Hepatocyte (in vitro differentiated cells): ENCODE measurements around the gene PTPRC. TPM values are rescaled to one million over a fixed set of nuclear protein-coding genes. Genes with fewer than 3 reads are reported as not detected.

ENCODE experiments used
- DNase-seq: peaks from one replicate; pipeline ENCODE4 v3.0.0-alpha.2; 2016; ENCODE audit warnings: low spot score
- H2AFZ ChIP-seq: fragments of 200-600 bp; sonication (generic); 2 replicates; pipeline ENCODE4 v1.6.0; 2016; ENCODE audit warnings: antibody characterized with exemption, mild to moderate bottlenecking
- H3K27ac ChIP-seq: fragments of 200-600 bp; sonication (generic); 2 replicates; pipeline ENCODE4 v1.5.1; 2016; ENCODE audit warnings: mild to moderate bottlenecking
- H3K27me3 ChIP-seq: fragments of 200-600 bp; sonication (generic); 2 replicates; pipeline ENCODE4 v1.6.1; 2016
- H3K36me3 ChIP-seq: fragments of 200-600 bp; sonication (generic); replicated peaks from 2 replicates; pipeline ENCODE4 v1.5.1; 2016; ENCODE audit warnings: low read depth; ENCODE audit not compliant: insufficient read depth
- H3K4me1 ChIP-seq: fragments of 200-600 bp; sonication (generic); 2 replicates; pipeline ENCODE4 v1.5.1; 2016; ENCODE audit warnings: mild to moderate bottlenecking, moderate library complexity; ENCODE audit not compliant: insufficient read depth
- H3K4me2 ChIP-seq: fragments of 200-600 bp; sonication (generic); 2 replicates; pipeline ENCODE4 v1.6.0; 2016
- H3K4me3 ChIP-seq: fragments of 200-600 bp; sonication (generic); 2 replicates; pipeline ENCODE4 v1.5.1; 2016; ENCODE audit warnings: mild to moderate bottlenecking
- H3K79me2 ChIP-seq: fragments of 200-600 bp; sonication (generic); 2 replicates; pipeline ENCODE4 v1.6.0; 2017; ENCODE audit warnings: mild to moderate bottlenecking
- H3K9me2 ChIP-seq: fragments of 200-600 bp; sonication (generic); replicated peaks from 2 replicates; pipeline ENCODE4 v1.6.0; 2017; ENCODE audit warnings: mild to moderate bottlenecking; ENCODE audit not compliant: insufficient read depth
- H3K9me3 ChIP-seq: fragments of 200-600 bp; sonication (generic); 2 replicates; pipeline ENCODE4 v1.5.1; 2016; ENCODE audit warnings: low read depth, mild to moderate bottlenecking
- H4K20me1 ChIP-seq: fragments of 200-600 bp; sonication (generic); 2 replicates; pipeline ENCODE4 v1.6.0; 2016; ENCODE audit warnings: mild to moderate bottlenecking; ENCODE audit not compliant: insufficient read depth, poor library complexity, severe bottlenecking
- EZH2 ChIP-seq: fragments of 200-600 bp; sonication (generic); IDR thresholded peaks from 2 replicates; pipeline ENCODE4 v1.6.1; 2016; ENCODE audit warnings: antibody characterized with exemption, mild to moderate bottlenecking, borderline replicate concordance
- EZH2phosphoT487 ChIP-seq: fragments of 200-600 bp; sonication (generic); IDR thresholded peaks from one replicate; pipeline ENCODE4 v1.6.1; 2018; ENCODE audit warnings: antibody characterized with exemption, mild to moderate bottlenecking, low read depth, moderate library complexity; ENCODE audit not compliant: unreplicated experiment, severe bottlenecking
- WGBS: methylation state at CpG from one replicate; pipeline ENCODE4 v1.1.6; 2016; ENCODE audit warnings: low lambda C conversion rate; ENCODE audit errors: missing lambda C conversion rate; 5-methylcytosine and 5-hydroxymethylcytosine counted together
- polyA plus RNA-seq: library from polyadenylated mRNA; unstranded; fragments of >200 nt; fragmentation: Nextera tagmentation; extraction: Ambion mirVana; gene quantifications from 2 replicates; pipeline ENCODE4 v1.2.1, GENCODE V29; 2016
- total RNA-seq: library from RNA; depleted of rRNA; stranded (reverse); fragments of >200 nt; gene quantifications from 2 replicates; pipeline ENCODE4 v1.2.3, GENCODE V29; 2014
- TF ChIP-seq, protein P1 (sequence below): fragments of 200-600 bp; sonication (generic); IDR thresholded peaks from 2 replicates; pipeline ENCODE4 v1.5.1; 2016; ENCODE audit warnings: antibody characterized with exemption, mild to moderate bottlenecking; ENCODE audit not compliant: poor library complexity

The PTPRC gene
- total and polyA plus RNA-seq, 2 experiments from 2014 or later = 0.87 TPM; not detected in 1

DNA sequence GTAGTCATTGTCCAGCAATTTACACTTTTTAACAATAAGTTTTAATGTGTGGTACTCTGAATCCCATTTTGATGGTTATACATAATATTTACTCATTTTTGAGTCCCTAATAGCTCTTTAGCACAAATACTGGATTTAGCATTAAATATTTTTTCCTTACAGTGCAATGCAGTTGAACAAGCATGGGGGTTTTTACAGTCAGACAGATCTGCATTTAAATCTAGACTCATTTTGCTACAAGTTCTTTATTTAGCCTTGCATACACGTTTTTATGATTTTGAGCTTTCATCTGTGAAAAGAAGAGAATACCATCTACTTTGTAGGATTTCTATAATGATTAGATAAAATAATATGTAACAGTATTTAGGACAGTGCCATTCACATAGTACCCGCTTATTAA lies 44.0 kb downstream of the PTPRC start:
- peaks cover 14% of the 10 kb centered on the region for H3K4me1 ChIP-seq
- WGBS = 80% methylated on average over 2 of the region's 2 CpGs
- no peaks in the 10 kb centered on the region for H4K20me1 ChIP-seq
- no peak overlapping the region for H3K4me2 ChIP-seq
- no peak for DNase-seq
- H2AFZ ChIP-seq = peak overlapping the region; percentile 76
- no peaks in the 10 kb centered on the region for H3K9me2 ChIP-seq
- H3K9me3 ChIP-seq = no peaks in the 10 kb centered on the region
- no peaks in the 10 kb centered on the region for H3K27me3 ChIP-seq
- no peaks in the 10 kb centered on the region for H3K79me2 ChIP-seq
- no peak overlapping the region for H3K27ac ChIP-seq
- H3K4me3 ChIP-seq = no peak overlapping the region
- TF ChIP-seq EZH2 = no peak
- TF ChIP-seq, protein P1, sequence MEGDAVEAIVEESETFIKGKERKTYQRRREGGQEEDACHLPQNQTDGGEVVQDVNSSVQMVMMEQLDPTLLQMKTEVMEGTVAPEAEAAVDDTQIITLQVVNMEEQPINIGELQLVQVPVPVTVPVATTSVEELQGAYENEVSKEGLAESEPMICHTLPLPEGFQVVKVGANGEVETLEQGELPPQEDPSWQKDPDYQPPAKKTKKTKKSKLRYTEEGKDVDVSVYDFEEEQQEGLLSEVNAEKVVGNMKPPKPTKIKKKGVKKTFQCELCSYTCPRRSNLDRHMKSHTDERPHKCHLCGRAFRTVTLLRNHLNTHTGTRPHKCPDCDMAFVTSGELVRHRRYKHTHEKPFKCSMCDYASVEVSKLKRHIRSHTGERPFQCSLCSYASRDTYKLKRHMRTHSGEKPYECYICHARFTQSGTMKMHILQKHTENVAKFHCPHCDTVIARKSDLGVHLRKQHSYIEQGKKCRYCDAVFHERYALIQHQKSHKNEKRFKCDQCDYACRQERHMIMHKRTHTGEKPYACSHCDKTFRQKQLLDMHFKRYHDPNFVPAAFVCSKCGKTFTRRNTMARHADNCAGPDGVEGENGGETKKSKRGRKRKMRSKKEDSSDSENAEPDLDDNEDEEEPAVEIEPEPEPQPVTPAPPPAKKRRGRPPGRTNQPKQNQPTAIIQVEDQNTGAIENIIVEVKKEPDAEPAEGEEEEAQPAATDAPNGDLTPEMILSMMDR = no peak
- TF ChIP-seq EZH2phosphoT487 = no peak
- no peaks in the 10 kb centered on the region for H3K36me3 ChIP-seq

DNA sequence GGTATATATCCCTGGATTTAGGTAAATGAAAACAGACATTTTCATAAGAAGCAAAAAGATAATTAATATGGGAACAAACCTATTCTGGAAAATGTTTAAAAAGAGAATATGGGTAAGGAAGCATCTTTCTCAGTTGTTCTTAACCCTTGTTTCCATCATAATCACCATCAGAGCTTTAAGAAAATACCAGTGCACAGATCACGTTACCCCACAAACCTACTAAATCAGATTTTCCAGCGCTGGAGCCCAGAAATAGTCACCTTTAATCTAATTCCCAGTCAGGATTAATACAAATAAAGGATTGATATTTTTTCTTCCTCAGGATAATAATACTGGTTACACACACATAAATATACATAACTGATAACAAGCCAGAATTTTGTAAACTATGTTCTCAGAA lies 44.6 kb downstream of the PTPRC start:
- H3K9me2 ChIP-seq = no peaks in the 10 kb centered on the region
- DNase-seq = no peak
- H4K20me1 ChIP-seq = no peaks in the 10 kb centered on the region
- TF ChIP-seq EZH2 (no peak), EZH2phosphoT487 (no peak)
- H3K36me3 ChIP-seq = no peaks in the 10 kb centered on the region
- H3K79me2 ChIP-seq = no peaks in the 10 kb centered on the region
- H3K4me3 ChIP-seq = no peak overlapping the region
- H3K4me1 ChIP-seq = peaks cover 14% of the 10 kb centered on the region
- no peaks in the 10 kb centered on the region for H3K27me3 ChIP-seq
- H3K9me3 ChIP-seq = no peaks in the 10 kb centered on the region
- 85% methylated on average over 2 of the region's 2 CpGs for WGBS
- no peak overlapping the region for H3K4me2 ChIP-seq
- no peak overlapping the region for H3K27ac ChIP-seq
- no peak overlapping the region for H2AFZ ChIP-seq

DNA sequence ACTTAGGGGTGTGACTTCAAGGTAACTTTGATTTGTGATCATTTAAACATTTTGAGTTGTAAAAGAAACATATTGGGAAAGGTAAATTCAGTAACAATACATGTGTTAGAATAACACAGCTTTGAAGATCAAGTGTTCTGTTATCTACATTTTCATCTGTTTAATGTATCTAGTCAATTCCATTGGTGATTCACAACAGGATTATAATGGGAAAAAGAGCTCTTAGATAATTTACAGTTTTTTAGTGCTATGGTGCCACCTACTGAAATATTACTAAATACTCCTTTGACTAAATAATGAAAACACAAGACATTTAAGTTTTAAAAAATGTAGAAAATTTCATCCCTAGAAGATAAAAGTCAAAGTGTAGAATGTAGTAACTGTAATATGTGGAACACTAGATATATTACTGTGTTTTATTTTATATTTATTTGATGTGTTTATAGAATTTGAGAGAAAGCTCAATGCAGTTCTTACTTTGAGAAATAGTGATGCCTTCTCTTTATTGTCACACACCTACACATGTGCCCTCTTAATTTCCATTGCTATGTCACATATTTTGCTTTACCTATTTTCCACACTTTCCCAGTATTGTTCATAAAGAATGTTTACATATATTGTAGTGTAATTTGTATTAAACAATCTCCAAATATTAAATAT lies 47.4 kb downstream of the PTPRC start:
- Histone ChIP-seq H3K4me2 (no peak overlapping the region), H3K9me3 (no peaks in the 10 kb centered on the region), H2AFZ (no peak overlapping the region), H3K9me2 (no peaks in the 10 kb centered on the region), H3K27me3 (no peaks in the 10 kb centered on the region), H3K4me3 (no peak overlapping the region), H3K4me1 (peaks cover 14% of the 10 kb centered on the region), H3K36me3 (no peaks in the 10 kb centered on the region), H3K79me2 (no peaks in the 10 kb centered on the region), H3K27ac (no peak overlapping the region), H4K20me1 (no peaks in the 10 kb centered on the region)
- DNase-seq = peak; percentile 19
- TF ChIP-seq, protein P1 = peak; percentile 57
- TF ChIP-seq EZH2phosphoT487 = no peak

DNA sequence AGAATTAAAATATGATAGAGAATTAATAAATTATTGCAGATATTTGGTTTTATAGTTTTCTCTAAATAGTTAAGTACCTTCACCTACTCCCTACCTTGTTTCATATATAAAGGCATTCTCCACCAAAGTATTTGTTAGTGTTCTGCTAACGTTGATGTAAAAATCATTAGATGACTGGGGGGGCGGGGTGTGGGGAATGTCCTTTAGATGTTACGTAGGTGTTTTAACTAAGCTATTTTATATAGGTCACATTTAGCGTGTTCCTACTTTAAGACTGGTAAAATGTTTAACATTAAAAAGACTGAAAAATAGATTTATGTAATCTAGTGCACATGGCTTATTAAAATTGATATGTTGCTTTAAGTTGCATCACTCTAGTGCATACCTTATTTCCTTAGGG lies 48.6 kb downstream of the PTPRC start:
- H3K27ac ChIP-seq = no peak overlapping the region
- H3K9me2 ChIP-seq = no peaks in the 10 kb centered on the region
- no peaks in the 10 kb centered on the region for H3K27me3 ChIP-seq
- DNase-seq = no peak
- TF ChIP-seq, protein P1 = no peak
- TF ChIP-seq EZH2phosphoT487 (no peak), EZH2 (no peak)
- 90% methylated on average over 4 of the region's 4 CpGs for WGBS
- H3K4me2 ChIP-seq = no peak overlapping the region
- H3K79me2 ChIP-seq = no peaks in the 10 kb centered on the region
- H3K4me1 ChIP-seq = peaks cover 3% of the 10 kb centered on the region
- no peaks in the 10 kb centered on the region for H4K20me1 ChIP-seq
- no peaks in the 10 kb centered on the region for H3K36me3 ChIP-seq
- no peak overlapping the region for H3K4me3 ChIP-seq
- no peak overlapping the region for H2AFZ ChIP-seq
- H3K9me3 ChIP-seq = no peaks in the 10 kb centered on the region
